GM12801 (cell line): Measurements from ENCODE around the gene FAM114A1.

ENCODE experiments used
- TF ChIP-seq, protein P1 (sequence below): IDR thresholded peaks from one replicate; pipeline ENCODE4 v1.5.1; 2011; ENCODE audit warnings: control low read depth; ENCODE audit not compliant: insufficient read length; ENCODE audit errors: extremely low read depth

Gene FAM114A1

DNA sequence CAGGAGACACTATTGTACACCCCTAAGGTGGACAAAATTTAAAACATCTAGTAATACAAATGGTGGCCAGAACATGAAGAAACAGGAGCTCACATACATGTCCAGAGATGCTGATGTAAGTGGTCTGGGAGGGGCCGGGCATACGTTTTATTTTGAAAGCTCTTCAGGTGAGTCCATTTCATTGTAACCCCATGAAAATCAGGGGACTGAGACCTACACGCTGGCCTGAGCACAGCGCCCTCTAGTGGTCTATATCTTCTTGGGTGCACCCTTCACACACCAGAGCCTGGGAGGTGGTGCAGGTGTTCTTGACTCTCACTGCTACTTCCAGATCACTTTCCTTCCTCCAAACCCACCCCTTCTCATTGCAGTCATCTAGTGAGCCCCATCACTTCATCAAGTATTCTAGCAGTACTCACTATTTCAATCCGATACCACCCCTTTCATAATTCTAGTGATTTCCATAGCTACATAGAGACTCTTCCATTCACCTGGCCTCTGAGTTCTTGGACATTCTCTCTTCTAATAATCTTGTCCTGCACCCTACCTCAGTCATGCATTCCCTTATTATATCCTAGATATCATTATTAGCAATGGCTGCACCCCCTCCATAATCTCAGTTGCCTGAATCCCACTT is 6.7 kb upstream of the FAM114A1 start:
- TF ChIP-seq, protein P1, sequence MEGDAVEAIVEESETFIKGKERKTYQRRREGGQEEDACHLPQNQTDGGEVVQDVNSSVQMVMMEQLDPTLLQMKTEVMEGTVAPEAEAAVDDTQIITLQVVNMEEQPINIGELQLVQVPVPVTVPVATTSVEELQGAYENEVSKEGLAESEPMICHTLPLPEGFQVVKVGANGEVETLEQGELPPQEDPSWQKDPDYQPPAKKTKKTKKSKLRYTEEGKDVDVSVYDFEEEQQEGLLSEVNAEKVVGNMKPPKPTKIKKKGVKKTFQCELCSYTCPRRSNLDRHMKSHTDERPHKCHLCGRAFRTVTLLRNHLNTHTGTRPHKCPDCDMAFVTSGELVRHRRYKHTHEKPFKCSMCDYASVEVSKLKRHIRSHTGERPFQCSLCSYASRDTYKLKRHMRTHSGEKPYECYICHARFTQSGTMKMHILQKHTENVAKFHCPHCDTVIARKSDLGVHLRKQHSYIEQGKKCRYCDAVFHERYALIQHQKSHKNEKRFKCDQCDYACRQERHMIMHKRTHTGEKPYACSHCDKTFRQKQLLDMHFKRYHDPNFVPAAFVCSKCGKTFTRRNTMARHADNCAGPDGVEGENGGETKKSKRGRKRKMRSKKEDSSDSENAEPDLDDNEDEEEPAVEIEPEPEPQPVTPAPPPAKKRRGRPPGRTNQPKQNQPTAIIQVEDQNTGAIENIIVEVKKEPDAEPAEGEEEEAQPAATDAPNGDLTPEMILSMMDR = peak; percentile 94

DNA sequence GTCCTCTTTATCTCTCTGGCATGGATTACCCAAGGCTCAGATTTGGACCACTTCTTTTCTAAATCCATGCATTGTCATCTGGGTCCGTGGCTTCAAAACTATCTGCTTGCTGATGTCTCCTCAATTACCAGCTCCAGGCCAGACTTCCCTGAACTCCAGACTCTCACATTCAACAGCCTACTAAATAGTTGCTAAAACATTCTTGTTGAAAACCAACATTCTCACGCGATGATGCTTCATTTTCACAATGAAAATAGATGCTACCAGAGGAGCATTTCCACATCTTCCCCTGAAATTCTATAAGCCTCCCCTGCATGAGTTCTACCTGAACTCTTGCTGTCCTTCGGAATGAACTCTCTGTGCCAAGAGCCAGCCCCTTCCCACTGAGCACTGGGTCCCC is 5.8 kb upstream of the FAM114A1 start:
- TF ChIP-seq, protein P1 = no peak

DNA sequence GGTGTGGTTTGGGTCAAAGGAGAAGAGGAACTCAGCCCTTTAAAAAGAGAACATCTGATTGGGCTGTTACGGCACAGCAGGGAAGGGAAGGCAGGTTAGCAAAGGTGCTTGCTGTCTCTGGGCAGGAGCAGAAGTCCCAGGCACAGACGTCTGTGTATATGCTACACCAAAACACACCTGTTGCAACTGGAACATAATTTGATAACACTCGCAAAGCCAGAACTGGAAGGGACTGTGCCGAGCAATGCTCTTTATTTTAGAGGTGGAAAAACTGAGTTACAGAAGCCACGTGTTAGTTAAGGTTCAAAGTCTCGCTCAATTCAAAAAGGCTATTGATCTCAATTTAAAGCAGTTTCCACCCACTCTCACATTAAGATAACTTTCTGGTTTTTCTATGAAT is 2.2 kb upstream of the FAM114A1 start:
- TF ChIP-seq, protein P1 = no peak

DNA sequence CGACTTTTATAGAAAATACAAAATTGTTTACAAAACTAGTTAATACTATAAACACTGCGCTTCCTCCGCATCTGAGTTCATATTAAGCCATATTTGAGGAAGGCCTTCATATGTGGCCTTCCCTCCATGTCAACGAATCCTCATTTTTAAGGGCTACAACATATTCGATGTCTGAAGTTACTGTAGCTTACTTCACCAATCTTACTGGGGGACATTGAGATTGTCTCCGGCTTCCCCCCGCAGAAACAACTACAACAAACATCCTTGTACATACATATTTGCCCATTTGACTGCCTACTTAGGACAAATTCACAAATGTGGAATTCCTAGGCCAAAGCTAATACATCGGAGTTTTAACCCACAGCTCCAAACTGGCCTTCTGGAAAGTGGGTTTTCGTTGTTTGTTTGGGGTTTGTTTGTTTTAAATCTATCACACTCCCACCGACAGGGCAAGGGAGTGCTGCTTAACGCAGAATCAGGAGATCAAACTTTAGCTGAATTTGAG is 581 bp upstream of the FAM114A1 start:
- TF ChIP-seq, protein P1 = no peak

DNA sequence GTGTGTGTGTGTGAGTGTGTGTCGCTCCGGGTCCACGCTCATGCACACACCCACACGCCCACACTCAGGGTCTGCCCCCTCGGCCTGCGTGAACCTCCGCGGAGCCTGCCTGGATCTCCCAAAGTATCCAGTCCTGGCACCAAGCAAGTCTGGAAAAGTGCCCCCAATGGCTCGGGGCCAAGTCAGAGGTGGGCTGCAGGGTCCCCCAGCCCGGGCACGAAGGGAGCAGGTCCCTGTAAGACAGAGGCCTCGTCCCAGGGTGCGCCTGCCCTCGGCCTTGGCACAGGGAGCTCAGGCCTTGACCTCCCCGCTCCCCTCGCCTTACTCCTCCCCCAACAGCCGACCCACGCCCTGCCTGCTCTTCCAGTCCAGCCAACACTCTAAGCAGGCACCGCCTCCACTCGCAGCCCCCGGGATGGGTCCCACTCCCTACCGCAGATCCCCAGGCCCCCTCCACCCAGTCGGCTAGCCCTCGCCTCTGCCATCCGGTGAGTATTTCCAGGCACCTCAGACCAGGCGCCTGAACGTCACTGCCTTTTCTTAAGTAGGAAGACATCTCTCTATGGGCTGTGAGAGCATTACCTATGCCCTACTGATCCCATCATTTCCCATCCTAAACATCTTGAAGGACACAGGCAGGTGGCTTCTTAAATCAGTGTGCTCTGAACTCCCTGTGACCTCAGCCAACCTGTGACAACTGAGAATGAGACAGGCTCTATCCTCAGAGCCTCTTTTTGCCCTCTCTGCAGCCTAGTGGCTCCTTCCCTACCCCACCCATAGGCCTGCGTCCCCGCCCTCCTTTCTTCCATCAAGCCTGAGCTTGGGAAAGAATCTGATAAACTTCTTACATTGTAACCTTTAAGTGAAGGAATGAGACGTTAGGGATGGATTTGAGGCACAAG is 704 bp downstream of the FAM114A1 start:
- TF ChIP-seq, protein P1 = no peak

DNA sequence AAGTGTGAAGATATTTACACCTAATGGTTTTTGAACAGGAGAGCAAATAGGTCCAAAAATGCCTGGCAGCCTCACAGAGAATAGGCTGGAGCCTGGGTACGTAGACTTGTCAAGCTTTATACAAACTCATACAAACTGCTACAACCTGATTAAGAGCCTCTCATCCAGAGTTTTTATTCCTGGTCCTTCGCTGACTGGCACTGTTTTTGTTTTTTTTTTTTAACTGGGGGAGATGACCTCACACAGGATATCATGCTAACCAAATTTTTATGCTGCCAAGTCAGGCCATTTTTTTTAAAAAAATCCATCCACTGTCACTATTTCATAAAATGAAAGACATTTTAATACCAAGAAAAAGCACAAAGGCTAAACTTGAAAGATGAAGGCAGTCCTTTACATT is 1.9 kb downstream of the FAM114A1 start:
- TF ChIP-seq, protein P1 = no peak

DNA sequence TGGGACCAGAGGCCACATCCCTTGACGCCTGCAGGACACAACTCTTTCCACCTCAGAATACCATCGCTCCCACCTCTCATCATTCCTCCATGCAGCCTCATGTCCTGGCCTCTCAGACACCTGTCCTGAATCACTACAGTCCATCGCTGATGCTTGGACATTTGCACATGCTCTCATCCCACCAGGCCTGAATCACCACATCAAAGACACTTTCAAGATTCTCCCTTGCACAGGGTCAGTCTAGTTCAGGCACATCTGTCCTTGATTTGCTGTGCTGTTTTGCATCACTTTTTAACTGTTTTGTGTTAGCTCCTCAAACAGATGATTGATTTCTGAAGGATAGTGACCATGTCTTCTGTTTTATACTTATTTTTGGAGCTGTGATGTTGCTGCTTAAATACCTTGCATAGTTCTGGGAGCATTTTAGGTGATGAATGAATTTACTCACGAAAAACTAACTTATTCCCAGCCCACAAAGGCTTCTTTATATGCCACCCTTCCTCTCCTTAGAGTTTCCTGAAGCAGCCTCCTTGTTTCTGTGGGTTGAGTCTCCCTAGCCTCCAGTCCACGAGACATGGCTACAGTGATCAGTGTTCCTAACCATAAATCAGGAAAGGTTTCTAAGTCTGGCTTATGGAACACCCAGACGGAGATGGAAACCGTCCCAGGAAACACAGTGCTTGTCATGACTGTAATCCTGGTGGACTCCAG is 2.6 kb downstream of the FAM114A1 start:
- TF ChIP-seq, protein P1 = no peak
